H9 (cell line): Measurements from ENCODE around the gene SH3BGRL3. TPM values are rescaled to one million over a fixed set of nuclear protein-coding genes. Genes with fewer than 3 reads are reported as not detected.

Source experiments
- DNase-seq: peaks from one replicate; pipeline ENCODE4 v3.0.0-alpha.2; 2017
- H2AFZ ChIP-seq: one replicate; pipeline ENCODE4 v1.6.1; 2013; ENCODE audit warnings: mild to moderate bottlenecking, low read length, control low read depth, moderate library complexity
- H2AK5ac ChIP-seq: 2 replicates; pipeline ENCODE4 v1.6.1; 2013; ENCODE audit warnings: low read length, control low read depth, mixed read lengths; ENCODE audit not compliant: insufficient read length
- H2BK120ac ChIP-seq: one replicate; pipeline ENCODE4 v1.6.1; 2013; ENCODE audit warnings: low read depth, mild to moderate bottlenecking, low read length, control low read depth, inconsistent platforms; ENCODE audit not compliant: poor library complexity, severe bottlenecking
- H2BK12ac ChIP-seq: 2 replicates; pipeline ENCODE4 v1.6.1; 2013; ENCODE audit warnings: low read length, control low read depth, mixed read lengths, low read depth; ENCODE audit not compliant: insufficient read length
- H2BK15ac ChIP-seq: 2 replicates; pipeline ENCODE4 v1.6.1; 2013; ENCODE audit warnings: low read depth, low read length, control low read depth
- H2BK20ac ChIP-seq: one replicate; pipeline ENCODE4 v1.6.1; 2013; ENCODE audit warnings: low read depth, mild to moderate bottlenecking, low read length, control low read depth, inconsistent platforms; ENCODE audit not compliant: poor library complexity, severe bottlenecking
- H2BK5ac ChIP-seq: 2 replicates; pipeline ENCODE4 v1.6.1; 2013; ENCODE audit warnings: low read length, control low read depth, mixed read lengths; ENCODE audit not compliant: insufficient read length
- H3K14ac ChIP-seq: 2 replicates; pipeline ENCODE4 v1.6.1; 2013; ENCODE audit warnings: low read length, control low read depth; ENCODE audit not compliant: insufficient read depth
- H3K18ac ChIP-seq: 2 replicates; pipeline ENCODE4 v1.6.1; 2013; ENCODE audit warnings: low read depth, mild to moderate bottlenecking, mixed read lengths, low read length, control low read depth; ENCODE audit not compliant: insufficient read length
- H3K23ac ChIP-seq: 2 replicates; pipeline ENCODE4 v1.6.1; 2013; ENCODE audit warnings: low read length, control low read depth, mixed read lengths, low read depth; ENCODE audit not compliant: insufficient read length
- H3K23me2 ChIP-seq: 2 replicates; pipeline ENCODE4 v1.6.1; 2013; ENCODE audit warnings: low read depth, mild to moderate bottlenecking, mixed read lengths, low read length, control low read depth; ENCODE audit not compliant: insufficient read length, poor library complexity, severe bottlenecking
- H3K27ac ChIP-seq: 2 replicates; pipeline ENCODE4 v1.5.1; 2013; ENCODE audit warnings: low read length, control low read depth, mixed read lengths, low read depth; ENCODE audit not compliant: insufficient read length
- H3K27me3 ChIP-seq: 2 replicates; pipeline ENCODE4 v1.6.1; 2013; ENCODE audit warnings: low read length, control low read depth, inconsistent platforms; ENCODE audit not compliant: insufficient read depth
- H3K4ac ChIP-seq: 2 replicates; pipeline ENCODE4 v1.6.1; 2013; ENCODE audit warnings: low read depth, mild to moderate bottlenecking, control low read depth, inconsistent platforms, low read length, moderate library complexity
- H3K4me1 ChIP-seq: 2 replicates; pipeline ENCODE4 v1.6.1; 2013; ENCODE audit warnings: low read length, control low read depth, inconsistent platforms; ENCODE audit not compliant: insufficient read depth
- H3K4me2 ChIP-seq: 2 replicates; pipeline ENCODE4 v1.6.1; 2013; ENCODE audit warnings: low read length, control low read depth, mixed read lengths; ENCODE audit not compliant: insufficient read length, insufficient read depth
- H3K56ac ChIP-seq: 2 replicates; pipeline ENCODE4 v1.6.1; 2013; ENCODE audit warnings: low read depth, mild to moderate bottlenecking, mixed read lengths, low read length, control low read depth; ENCODE audit not compliant: insufficient read length
- H3K79me1 ChIP-seq: 2 replicates; pipeline ENCODE4 v1.6.1; 2013; ENCODE audit warnings: low read depth, mild to moderate bottlenecking, moderate library complexity, low read length, control low read depth, inconsistent platforms; ENCODE audit not compliant: insufficient read depth, poor library complexity, severe bottlenecking
- H3K79me2 ChIP-seq: 2 replicates; pipeline ENCODE4 v1.6.1; 2013; ENCODE audit warnings: low read length, control low read depth, inconsistent platforms; ENCODE audit not compliant: insufficient read depth
- H3K9ac ChIP-seq: 2 replicates; pipeline ENCODE4 v1.6.1; 2013; ENCODE audit warnings: low read length, control low read depth, mixed read lengths; ENCODE audit not compliant: insufficient read length; ENCODE audit errors: extremely low read depth
- H3K9me3 ChIP-seq: one replicate; pipeline ENCODE4 v1.6.1; 2013; ENCODE audit warnings: low read depth, low read length, inconsistent platforms; ENCODE audit not compliant: control insufficient read depth
- H3T11ph ChIP-seq: one replicate; pipeline ENCODE4 v1.6.1; 2013; ENCODE audit warnings: mild to moderate bottlenecking, low read length, control low read depth, inconsistent platforms
- H4K20me1 ChIP-seq: one replicate; pipeline ENCODE4 v1.6.1; 2013; ENCODE audit not compliant: control insufficient read depth, insufficient read length, insufficient read depth
- H4K5ac ChIP-seq: 2 replicates; pipeline ENCODE4 v1.6.1; 2013; ENCODE audit warnings: low read depth, mild to moderate bottlenecking, mixed read lengths, low read length, control low read depth; ENCODE audit not compliant: insufficient read length
- H4K8ac ChIP-seq: replicated peaks from 2 replicates; pipeline ENCODE4 v1.6.1; 2013; ENCODE audit warnings: low read length, control low read depth, mixed read lengths, low read depth; ENCODE audit not compliant: insufficient read length
- H4K91ac ChIP-seq: 2 replicates; pipeline ENCODE4 v1.6.1; 2013; ENCODE audit warnings: low read depth, mild to moderate bottlenecking, moderate library complexity, mixed read lengths, low read length, control low read depth; ENCODE audit not compliant: insufficient read length
- H3K27ac Mint-ChIP-seq, 3 experiments: 2 replicates in 2 of 3; 3 replicates in 1 of 3; pipeline ENCODE4 v1.8.0; 2020 to 2021; ENCODE audit warnings: mixed read lengths in 3 of 3, mild to moderate bottlenecking in 1 of 3, moderate library complexity in 1 of 3
- H3K27me3 Mint-ChIP-seq: 2 replicates; pipeline ENCODE4 v1.8.0; 2021; ENCODE audit warnings: low read depth, mild to moderate bottlenecking, moderate library complexity, mixed read lengths
- H3K36me3 Mint-ChIP-seq, 3 experiments: 2 replicates in 2 of 3; 3 replicates in 1 of 3; pipeline ENCODE4 v1.8.0; 2020 to 2021; ENCODE audit warnings: low read depth in 3 of 3, mixed read lengths in 3 of 3; ENCODE audit not compliant: insufficient read depth in 1 of 3
- H3K4me1 Mint-ChIP-seq, 2 experiments: 2 replicates each; pipeline ENCODE4 v1.8.0; 2020; ENCODE audit warnings: mixed read lengths in 2 of 2
- H3K4me3 Mint-ChIP-seq, 2 experiments: 2 replicates in 1 of 2; 3 replicates in 1 of 2; pipeline ENCODE4 v1.8.0; 2020 to 2021; ENCODE audit warnings: mild to moderate bottlenecking in 2 of 2, mixed read lengths in 2 of 2, moderate library complexity in 1 of 2
- H3K9me3 Mint-ChIP-seq, 2 experiments: 2 replicates in 1 of 2; 3 replicates in 1 of 2; pipeline ENCODE4 v1.8.0; 2020; ENCODE audit warnings: mild to moderate bottlenecking in 2 of 2, mixed read lengths in 2 of 2, moderate library complexity in 1 of 2
- WGBS: extraction: QIAGEN DNeasy Blood & Tissue Kit; methylation state at CpG from one replicate; pipeline ENCODE4 v1.1.7; 2013; ENCODE audit warnings: missing lambda C conversion rate, low lambda C conversion rate, mixed read lengths; ENCODE audit not compliant: insufficient read length; ENCODE audit errors: extremely low coverage; 5-methylcytosine and 5-hydroxymethylcytosine counted together
- total RNA-seq: library from RNA; stranded (reverse); gene quantifications from 2 replicates; pipeline ENCODE4 v1.2.1, GENCODE V29; 2021
- TF ChIP-seq, protein P1 (sequence below): fragments of 200-600 bp; sonication (generic); conservative IDR thresholded peaks from 3 replicates; pipeline ENCODE4 v1.8.0; 2021; ENCODE audit warnings: antibody characterized with exemption, mild to moderate bottlenecking

Gene SH3BGRL3
- total RNA-seq, 1 experiment from 2014 or later: 86.3 TPM

DNA sequence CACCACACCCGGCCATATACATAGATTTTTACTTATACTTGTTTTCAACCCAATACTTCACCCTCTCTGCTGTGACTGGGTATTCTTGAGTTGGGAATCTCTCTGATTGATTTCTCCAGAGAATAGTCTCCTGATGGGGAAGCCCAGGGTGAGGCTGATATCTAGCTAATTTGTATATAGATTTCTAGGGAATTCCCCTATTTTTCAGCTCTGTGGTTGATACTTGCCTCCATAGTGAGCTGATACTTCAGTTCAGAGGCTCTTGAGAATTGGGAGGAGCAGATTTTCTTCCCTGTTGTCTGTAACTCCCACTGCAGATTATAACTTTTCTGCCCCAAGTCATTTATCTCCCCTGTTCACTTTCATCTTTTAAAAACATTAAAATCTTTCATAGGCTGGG is 14.5 kb upstream of the SH3BGRL3 start:
- Histone ChIP-seq H3K23me2 (no peaks in the 10 kb centered on the region), H3K18ac (no peak overlapping the region), H3K4me2 (no peak overlapping the region), H3K4me1 (no peaks in the 10 kb centered on the region), H4K91ac (no peak overlapping the region), H2BK15ac (no peak overlapping the region), H2BK5ac (no peak overlapping the region), H3K9ac (no peak overlapping the region), H3K27ac (no peak overlapping the region), H3K4ac (no peak overlapping the region), H2AFZ (no peak overlapping the region), H3K9me3 (peaks cover 6% of the 10 kb centered on the region), H2BK20ac (no peak overlapping the region), H3K56ac (no peak overlapping the region), H4K20me1 (no peaks in the 10 kb centered on the region), H2BK12ac (no peak overlapping the region), H3K79me1 (no peaks in the 10 kb centered on the region), H3K14ac (no peak overlapping the region), H2AK5ac (no peak overlapping the region), H3K23ac (no peak overlapping the region), H2BK120ac (no peak overlapping the region), H3K27me3 (no peaks in the 10 kb centered on the region), H3K79me2 (no peaks in the 10 kb centered on the region), H4K5ac (no peak overlapping the region), H4K8ac (no peak overlapping the region), H3T11ph (no peak overlapping the region)
- no peak overlapping the region for H3K4me3 Mint-ChIP-seq
- H3K27me3 Mint-ChIP-seq: no peaks in the 10 kb centered on the region
- TF ChIP-seq, protein P1, sequence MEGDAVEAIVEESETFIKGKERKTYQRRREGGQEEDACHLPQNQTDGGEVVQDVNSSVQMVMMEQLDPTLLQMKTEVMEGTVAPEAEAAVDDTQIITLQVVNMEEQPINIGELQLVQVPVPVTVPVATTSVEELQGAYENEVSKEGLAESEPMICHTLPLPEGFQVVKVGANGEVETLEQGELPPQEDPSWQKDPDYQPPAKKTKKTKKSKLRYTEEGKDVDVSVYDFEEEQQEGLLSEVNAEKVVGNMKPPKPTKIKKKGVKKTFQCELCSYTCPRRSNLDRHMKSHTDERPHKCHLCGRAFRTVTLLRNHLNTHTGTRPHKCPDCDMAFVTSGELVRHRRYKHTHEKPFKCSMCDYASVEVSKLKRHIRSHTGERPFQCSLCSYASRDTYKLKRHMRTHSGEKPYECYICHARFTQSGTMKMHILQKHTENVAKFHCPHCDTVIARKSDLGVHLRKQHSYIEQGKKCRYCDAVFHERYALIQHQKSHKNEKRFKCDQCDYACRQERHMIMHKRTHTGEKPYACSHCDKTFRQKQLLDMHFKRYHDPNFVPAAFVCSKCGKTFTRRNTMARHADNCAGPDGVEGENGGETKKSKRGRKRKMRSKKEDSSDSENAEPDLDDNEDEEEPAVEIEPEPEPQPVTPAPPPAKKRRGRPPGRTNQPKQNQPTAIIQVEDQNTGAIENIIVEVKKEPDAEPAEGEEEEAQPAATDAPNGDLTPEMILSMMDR: no peak
- no peak overlapping the region for H3K27ac Mint-ChIP-seq
- H3K36me3 Mint-ChIP-seq: peaks cover 54 to 87% (median 86%) of the 10 kb centered on the region in 3 experiments
- H3K9me3 Mint-ChIP-seq: peaks cover 0 to 7% of the 10 kb centered on the region in 2 experiments; a peak in 1 of 5 replicates
- H3K4me1 Mint-ChIP-seq: no peaks in the 10 kb centered on the region
- no CpG with 5 or more reads among the region's 1 CpG for WGBS
- no peak for DNase-seq
